ENCODE data around the gene HEXIM2. TPM values are rescaled to one million over a fixed set of nuclear protein-coding genes. Genes with fewer than 3 reads are reported as not detected.

HEXIM2 gene
- total RNA-seq, 1 experiment from 2014 or later, result 11.9 TPM

GRCh38 chr17:45144199-45145034, 17.3 kb upstream of the HEXIM2 start (continued):
- peak; percentile 16; the same call in 1 of the 2 replicates for TF ChIP-seq NFYB (CRISPR knock-in tag; conservative IDR thresholded peaks at IDR 0.05; ENCODE audit: low read depth)
- TF ChIP-seq ZNF121 (CRISPR knock-in tag; IDR thresholded peaks at IDR 0.05), result 0 out of 2 replicates have a peak, but pooled peaks have one; percentile 26
- TF ChIP-seq, protein P1, sequence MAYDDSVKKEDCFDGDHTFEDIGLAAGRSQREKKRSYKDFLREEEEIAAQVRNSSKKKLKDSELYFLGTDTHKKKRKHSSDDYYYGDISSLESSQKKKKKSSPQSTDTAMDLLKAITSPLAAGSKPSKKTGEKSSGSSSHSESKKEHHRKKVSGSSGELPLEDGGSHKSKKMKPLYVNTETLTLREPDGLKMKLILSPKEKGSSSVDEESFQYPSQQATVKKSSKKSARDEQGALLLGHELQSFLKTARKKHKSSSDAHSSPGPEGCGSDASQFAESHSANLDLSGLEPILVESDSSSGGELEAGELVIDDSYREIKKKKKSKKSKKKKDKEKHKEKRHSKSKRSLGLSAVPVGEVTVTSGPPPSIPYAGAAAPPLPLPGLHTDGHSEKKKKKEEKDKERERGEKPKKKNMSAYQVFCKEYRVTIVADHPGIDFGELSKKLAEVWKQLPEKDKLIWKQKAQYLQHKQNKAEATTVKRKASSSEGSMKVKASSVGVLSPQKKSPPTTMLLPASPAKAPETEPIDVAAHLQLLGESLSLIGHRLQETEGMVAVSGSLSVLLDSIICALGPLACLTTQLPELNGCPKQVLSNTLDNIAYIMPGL (CRISPR knock-in tag; IDR thresholded peaks at IDR 0.05), result no peak; the same call in 1 of the 2 replicates
- no peak for TF ChIP-seq TEAD4 (CRISPR knock-in tag; IDR thresholded peaks at IDR 0.05)
- no peak for TF ChIP-seq ZNF512 (CRISPR knock-in tag; IDR thresholded peaks at IDR 0.05; ENCODE audit: borderline replicate concordance)
- TF ChIP-seq FOXP4 (CRISPR knock-in tag; IDR thresholded peaks at IDR 0.05), result no peak
- TF ChIP-seq FOXJ3 (CRISPR knock-in tag; IDR thresholded peaks at IDR 0.05; ENCODE audit: borderline replicate concordance), result no peak
- TF ChIP-seq ZNF281 (CRISPR knock-in tag; IDR thresholded peaks at IDR 0.05), result no peak
- no peak for TF ChIP-seq CTCF (IDR thresholded peaks at IDR 0.05)
- no peak for TF ChIP-seq EMX1 (CRISPR knock-in tag; IDR thresholded peaks at IDR 0.05)
- TF ChIP-seq, protein P2, sequence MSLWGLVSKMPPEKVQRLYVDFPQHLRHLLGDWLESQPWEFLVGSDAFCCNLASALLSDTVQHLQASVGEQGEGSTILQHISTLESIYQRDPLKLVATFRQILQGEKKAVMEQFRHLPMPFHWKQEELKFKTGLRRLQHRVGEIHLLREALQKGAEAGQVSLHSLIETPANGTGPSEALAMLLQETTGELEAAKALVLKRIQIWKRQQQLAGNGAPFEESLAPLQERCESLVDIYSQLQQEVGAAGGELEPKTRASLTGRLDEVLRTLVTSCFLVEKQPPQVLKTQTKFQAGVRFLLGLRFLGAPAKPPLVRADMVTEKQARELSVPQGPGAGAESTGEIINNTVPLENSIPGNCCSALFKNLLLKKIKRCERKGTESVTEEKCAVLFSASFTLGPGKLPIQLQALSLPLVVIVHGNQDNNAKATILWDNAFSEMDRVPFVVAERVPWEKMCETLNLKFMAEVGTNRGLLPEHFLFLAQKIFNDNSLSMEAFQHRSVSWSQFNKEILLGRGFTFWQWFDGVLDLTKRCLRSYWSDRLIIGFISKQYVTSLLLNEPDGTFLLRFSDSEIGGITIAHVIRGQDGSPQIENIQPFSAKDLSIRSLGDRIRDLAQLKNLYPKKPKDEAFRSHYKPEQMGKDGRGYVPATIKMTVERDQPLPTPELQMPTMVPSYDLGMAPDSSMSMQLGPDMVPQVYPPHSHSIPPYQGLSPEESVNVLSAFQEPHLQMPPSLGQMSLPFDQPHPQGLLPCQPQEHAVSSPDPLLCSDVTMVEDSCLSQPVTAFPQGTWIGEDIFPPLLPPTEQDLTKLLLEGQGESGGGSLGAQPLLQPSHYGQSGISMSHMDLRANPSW (CRISPR knock-in tag; conservative IDR thresholded peaks at IDR 0.05; ENCODE audit: low read depth), result no peak
- TF ChIP-seq ZNF416 (CRISPR knock-in tag; IDR thresholded peaks at IDR 0.05), result no peak
- TF ChIP-seq, protein P3, sequence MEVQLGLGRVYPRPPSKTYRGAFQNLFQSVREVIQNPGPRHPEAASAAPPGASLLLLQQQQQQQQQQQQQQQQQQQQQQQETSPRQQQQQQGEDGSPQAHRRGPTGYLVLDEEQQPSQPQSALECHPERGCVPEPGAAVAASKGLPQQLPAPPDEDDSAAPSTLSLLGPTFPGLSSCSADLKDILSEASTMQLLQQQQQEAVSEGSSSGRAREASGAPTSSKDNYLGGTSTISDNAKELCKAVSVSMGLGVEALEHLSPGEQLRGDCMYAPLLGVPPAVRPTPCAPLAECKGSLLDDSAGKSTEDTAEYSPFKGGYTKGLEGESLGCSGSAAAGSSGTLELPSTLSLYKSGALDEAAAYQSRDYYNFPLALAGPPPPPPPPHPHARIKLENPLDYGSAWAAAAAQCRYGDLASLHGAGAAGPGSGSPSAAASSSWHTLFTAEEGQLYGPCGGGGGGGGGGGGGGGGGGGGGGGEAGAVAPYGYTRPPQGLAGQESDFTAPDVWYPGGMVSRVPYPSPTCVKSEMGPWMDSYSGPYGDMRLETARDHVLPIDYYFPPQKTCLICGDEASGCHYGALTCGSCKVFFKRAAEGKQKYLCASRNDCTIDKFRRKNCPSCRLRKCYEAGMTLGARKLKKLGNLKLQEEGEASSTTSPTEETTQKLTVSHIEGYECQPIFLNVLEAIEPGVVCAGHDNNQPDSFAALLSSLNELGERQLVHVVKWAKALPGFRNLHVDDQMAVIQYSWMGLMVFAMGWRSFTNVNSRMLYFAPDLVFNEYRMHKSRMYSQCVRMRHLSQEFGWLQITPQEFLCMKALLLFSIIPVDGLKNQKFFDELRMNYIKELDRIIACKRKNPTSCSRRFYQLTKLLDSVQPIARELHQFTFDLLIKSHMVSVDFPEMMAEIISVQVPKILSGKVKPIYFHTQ (CRISPR knock-in tag; IDR thresholded peaks at IDR 0.05), result no peak
- no peak for TF ChIP-seq AFF4 (CRISPR knock-in tag; IDR thresholded peaks at IDR 0.05; ENCODE audit: borderline replicate concordance)
- TF ChIP-seq ZNF138 (CRISPR knock-in tag; conservative IDR thresholded peaks at IDR 0.05), result 0 out of 2 replicates have a peak, but pooled peaks have one; percentile 56
- TF ChIP-seq, protein P4, sequence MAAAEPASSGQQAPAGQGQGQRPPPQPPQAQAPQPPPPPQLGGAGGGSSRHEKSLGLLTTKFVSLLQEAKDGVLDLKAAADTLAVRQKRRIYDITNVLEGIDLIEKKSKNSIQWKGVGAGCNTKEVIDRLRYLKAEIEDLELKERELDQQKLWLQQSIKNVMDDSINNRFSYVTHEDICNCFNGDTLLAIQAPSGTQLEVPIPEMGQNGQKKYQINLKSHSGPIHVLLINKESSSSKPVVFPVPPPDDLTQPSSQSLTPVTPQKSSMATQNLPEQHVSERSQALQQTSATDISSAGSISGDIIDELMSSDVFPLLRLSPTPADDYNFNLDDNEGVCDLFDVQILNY (CRISPR knock-in tag; IDR thresholded peaks at IDR 0.05), result no peak

Data from WTC11 (cell line).